HepG2 (cell line): ENCODE data around the gene SCYL1. TPM values are rescaled to one million over a fixed set of nuclear protein-coding genes. Genes with fewer than 3 reads are reported as not detected.
A peak's percentile ranks its signal among the peaks of the same experiment; 100 is the strongest.

Experiments used
- BCL6 ChIP-seq: IDR thresholded peaks from 2 replicates; pipeline ENCODE4 v1.6.1; 2016; ENCODE audit warnings: missing genetic modification reagents, missing compliant biosample characterization
- ETV5 ChIP-seq: IDR thresholded peaks from 2 replicates; pipeline ENCODE4 v1.6.1; 2018; ENCODE audit warnings: missing biosample characterization, missing genetic modification reagents, inconsistent platforms, borderline replicate concordance
- FOXA1 ChIP-seq, 2 experiments: fragments of 450-650 bp in 1 of 2; sonication (generic) in 1 of 2; formaldehyde crosslinking in 1 of 2; IDR thresholded peaks; 2 replicates each; pipeline versions ENCODE4 v1.4.0 to v1.6.1; 2016 to 2020; ENCODE audit warnings: missing genetic modification reagents in 1 of 2
- KDM1A ChIP-seq: IDR thresholded peaks from 2 replicates; pipeline ENCODE4 v1.6.1; 2016; ENCODE audit warnings: missing compliant biosample characterization
- MIER3 ChIP-seq: IDR thresholded peaks from 2 replicates; pipeline ENCODE4 v1.6.1; 2016; ENCODE audit warnings: missing compliant biosample characterization, borderline replicate concordance
- PHF5A ChIP-seq: IDR thresholded peaks from one replicate; pipeline ENCODE4 v1.6.1; 2018; ENCODE audit warnings: low read depth, missing genetic modification reagents; ENCODE audit not compliant: unreplicated experiment
- TEAD3 ChIP-seq: optimal IDR thresholded peaks from 2 replicates; pipeline ENCODE3; 2016; ENCODE audit warnings: borderline replicate concordance
- YY1 ChIP-seq: IDR thresholded peaks from 2 replicates; pipeline ENCODE4 v1.6.1; 2011; ENCODE audit warnings: low read length, low read depth, moderate library complexity, mild to moderate bottlenecking; ENCODE audit not compliant: insufficient read depth, insufficient replicate concordance
- ZFP91 ChIP-seq: sonication (generic); formaldehyde crosslinking; IDR thresholded peaks from 2 replicates; pipeline ENCODE4 v1.9.0; 2022; ENCODE audit warnings: missing genetic modification reagents, mild to moderate bottlenecking, borderline replicate concordance
- ZGPAT ChIP-seq: IDR thresholded peaks from 2 replicates; pipeline ENCODE4 v1.6.1; 2016; ENCODE audit warnings: mild to moderate bottlenecking
- ZIK1 ChIP-seq: sonication (generic); formaldehyde crosslinking; IDR thresholded peaks from 2 replicates; pipeline ENCODE4 v1.5.0; 2020; ENCODE audit warnings: mild to moderate bottlenecking, low read depth, missing genetic modification reagents, borderline replicate concordance
- ZNF572 ChIP-seq: sonication (generic); formaldehyde crosslinking; IDR thresholded peaks from 2 replicates; pipeline ENCODE4 v1.5.1; 2020; ENCODE audit warnings: mild to moderate bottlenecking, missing genetic modification reagents
- polyA plus RNA-seq, 8 experiments: library from polyadenylated mRNA; depleted of rRNA in 3 of 8; stranded (reverse) in 7 of 8; unstranded in 1 of 8; fragments of >200 nt; fragmentation: Illumina TruSeq in 4 of 8; extraction: Trizol in 4 of 8; gene quantifications; 2 replicates each; pipeline versions ENCODE4 v1.2.1 to v1.2.3, GENCODE V29; 2011 to 2016; ENCODE audit warnings: low read depth in 4 of 8, missing spikeins in 1 of 8, mixed read lengths in 1 of 8; ENCODE audit not compliant: insufficient read depth in 1 of 8
- total RNA-seq, 5 experiments: library from RNA; depleted of rRNA; stranded (reverse); fragments of >200 nt; fragmentation: Illumina TruSeq; extraction: Trizol; gene quantifications; 2 replicates each; pipeline ENCODE4 v1.2.3, GENCODE V29; 2016; ENCODE audit warnings: low read depth in 1 of 5
- TF ChIP-seq, protein P1 (sequence below): sonication (generic); formaldehyde crosslinking; IDR thresholded peaks from 2 replicates; pipeline ENCODE4 v1.4.0; 2020; ENCODE audit warnings: missing genetic modification reagents, borderline replicate concordance
- TF ChIP-seq, protein P2 (sequence below): sonication (generic); formaldehyde crosslinking; IDR thresholded peaks from 2 replicates; pipeline ENCODE4 v1.5.1; 2020; ENCODE audit warnings: mild to moderate bottlenecking, missing genetic modification reagents
- TF ChIP-seq, protein P3 (sequence below): sonication (generic); formaldehyde crosslinking; IDR thresholded peaks from 2 replicates; pipeline ENCODE4 v1.9.0; 2021; ENCODE audit warnings: missing genetic modification reagents, mild to moderate bottlenecking, borderline replicate concordance

The SCYL1 gene
- total and polyA plus RNA-seq, 2 of the 13 experiments (the other 11 are each of a cell fraction or from before 2014, with no cell fraction given), result 65.9 to 103 TPM

DNA sequence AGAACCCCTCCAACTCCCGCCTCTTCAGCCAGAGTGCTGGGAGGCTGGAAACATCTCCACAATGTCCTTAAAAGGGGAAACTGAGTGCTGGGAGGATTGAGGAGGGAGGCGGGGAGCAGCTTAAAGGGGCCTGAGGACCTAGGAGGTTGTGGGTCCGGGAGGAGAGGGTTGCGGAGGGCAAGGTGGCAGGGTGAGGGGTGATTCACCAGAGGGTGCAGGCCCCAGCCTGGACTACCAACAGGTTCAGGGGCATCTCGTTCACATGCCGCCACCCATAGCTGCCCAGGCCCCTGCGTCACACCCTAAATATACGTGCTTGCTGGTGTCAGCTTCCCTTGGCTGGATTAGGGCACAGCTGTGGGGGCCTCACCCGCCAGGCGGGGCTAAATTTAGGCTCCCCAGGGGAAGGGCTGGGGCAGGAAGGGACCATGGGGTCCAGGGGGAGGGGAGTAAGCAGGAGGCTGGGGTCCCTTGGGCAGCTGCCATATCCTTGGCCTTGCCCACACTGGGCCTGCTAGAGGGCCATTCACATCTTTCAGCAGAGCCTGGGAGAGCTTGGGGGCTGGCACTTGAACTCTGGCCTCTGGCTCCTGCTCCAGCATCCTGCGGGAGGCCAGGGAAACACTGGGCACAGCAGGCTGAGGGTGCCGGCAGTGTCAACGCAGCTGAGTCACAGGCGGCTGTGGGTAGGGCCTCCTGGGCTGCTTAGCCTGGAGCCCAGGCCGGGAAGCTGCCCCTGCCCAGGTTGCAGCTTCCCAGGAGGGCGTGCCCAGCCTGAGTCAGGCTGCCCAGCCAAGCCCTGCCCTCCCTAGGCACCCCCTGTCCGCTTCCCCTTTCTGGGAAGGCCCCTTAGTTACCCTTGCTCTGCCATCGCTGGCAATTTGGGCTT is 52.2 kb downstream of the SCYL1 start (continued):
- TF ChIP-seq, protein P1, sequence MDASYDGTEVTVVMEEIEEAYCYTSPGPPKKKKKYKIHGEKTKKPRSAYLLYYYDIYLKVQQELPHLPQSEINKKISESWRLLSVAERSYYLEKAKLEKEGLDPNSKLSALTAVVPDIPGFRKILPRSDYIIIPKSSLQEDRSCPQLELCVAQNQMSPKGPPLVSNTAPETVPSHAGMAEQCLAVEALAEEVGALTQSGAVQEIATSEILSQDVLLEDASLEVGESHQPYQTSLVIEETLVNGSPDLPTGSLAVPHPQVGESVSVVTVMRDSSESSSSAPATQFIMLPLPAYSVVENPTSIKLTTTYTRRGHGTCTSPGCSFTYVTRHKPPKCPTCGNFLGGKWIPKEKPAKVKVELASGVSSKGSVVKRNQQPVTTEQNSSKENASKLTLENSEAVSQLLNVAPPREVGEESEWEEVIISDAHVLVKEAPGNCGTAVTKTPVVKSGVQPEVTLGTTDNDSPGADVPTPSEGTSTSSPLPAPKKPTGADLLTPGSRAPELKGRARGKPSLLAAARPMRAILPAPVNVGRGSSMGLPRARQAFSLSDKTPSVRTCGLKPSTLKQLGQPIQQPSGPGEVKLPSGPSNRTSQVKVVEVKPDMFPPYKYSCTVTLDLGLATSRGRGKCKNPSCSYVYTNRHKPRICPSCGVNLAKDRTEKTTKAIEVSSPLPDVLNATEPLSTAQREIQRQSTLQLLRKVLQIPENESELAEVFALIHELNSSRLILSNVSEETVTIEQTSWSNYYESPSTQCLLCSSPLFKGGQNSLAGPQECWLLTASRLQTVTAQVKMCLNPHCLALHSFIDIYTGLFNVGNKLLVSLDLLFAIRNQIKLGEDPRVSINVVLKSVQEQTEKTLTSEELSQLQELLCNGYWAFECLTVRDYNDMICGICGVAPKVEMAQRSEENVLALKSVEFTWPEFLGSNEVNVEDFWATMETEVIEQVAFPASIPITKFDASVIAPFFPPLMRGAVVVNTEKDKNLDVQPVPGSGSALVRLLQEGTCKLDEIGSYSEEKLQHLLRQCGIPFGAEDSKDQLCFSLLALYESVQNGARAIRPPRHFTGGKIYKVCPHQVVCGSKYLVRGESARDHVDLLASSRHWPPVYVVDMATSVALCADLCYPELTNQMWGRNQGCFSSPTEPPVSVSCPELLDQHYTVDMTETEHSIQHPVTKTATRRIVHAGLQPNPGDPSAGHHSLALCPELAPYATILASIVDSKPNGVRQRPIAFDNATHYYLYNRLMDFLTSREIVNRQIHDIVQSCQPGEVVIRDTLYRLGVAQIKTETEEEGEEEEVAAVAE (CRISPR knock-in tag), result no peak
- peak; percentile 17 for TF ChIP-seq TEAD3 (CRISPR knock-in tag)
- TF ChIP-seq, protein P2, sequence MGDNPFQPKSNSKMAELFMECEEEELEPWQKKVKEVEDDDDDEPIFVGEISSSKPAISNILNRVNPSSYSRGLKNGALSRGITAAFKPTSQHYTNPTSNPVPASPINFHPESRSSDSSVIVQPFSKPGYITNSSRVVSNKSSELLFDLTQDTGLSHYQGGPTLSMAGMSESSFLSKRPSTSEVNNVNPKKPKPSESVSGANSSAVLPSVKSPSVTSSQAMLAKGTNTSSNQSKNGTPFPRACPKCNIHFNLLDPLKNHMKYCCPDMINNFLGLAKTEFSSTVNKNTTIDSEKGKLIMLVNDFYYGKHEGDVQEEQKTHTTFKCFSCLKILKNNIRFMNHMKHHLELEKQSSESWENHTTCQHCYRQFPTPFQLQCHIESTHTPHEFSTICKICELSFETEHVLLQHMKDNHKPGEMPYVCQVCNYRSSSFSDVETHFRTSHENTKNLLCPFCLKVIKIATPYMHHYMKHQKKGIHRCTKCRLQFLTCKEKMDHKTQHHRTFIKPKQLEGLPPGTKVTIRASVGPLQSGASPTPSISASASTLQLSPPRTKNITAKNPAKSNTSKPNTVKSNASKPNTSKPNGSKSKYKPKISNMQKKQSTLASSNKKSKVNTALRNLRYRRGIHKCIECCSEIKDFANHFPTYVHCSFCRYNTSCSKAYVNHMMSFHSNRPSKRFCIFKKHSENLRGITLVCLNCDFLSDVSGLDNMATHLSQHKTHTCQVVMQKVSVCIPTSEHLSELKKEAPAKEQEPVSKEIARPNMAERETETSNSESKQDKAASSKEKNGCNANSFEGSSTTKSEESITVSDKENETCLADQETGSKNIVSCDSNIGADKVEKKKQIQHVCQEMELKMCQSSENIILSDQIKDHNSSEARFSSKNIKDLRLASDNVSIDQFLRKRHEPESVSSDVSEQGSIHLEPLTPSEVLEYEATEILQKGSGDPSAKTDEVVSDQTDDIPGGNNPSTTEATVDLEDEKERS, result no peak
- no peak for TF ChIP-seq ZIK1 (CRISPR knock-in tag)
- TF ChIP-seq PHF5A (CRISPR knock-in tag), result no peak
- TF ChIP-seq ZNF572, result 0 out of 2 replicates have a peak, but pooled peaks have one; percentile 33
- peak; percentile 9 for TF ChIP-seq YY1
- TF ChIP-seq ZFP91 (CRISPR knock-in tag), result peak; percentile 49; the same call in 1 of the 2 replicates
- peak; percentile 12; the same call in 1 of the 2 replicates for TF ChIP-seq ETV5 (CRISPR knock-in tag)
- 0 out of 2 replicates have a peak, but pooled peaks have one; percentile 10 for TF ChIP-seq BCL6
- no peak for TF ChIP-seq KDM1A (CRISPR knock-in tag)
- TF ChIP-seq FOXA1 (IDR thresholded peaks at IDR 0.05), result no peak
- peak; percentile 15; the same call in 1 of the 2 replicates for TF ChIP-seq FOXA1 (CRISPR knock-in tag; IDR thresholded peaks at IDR 0.05)
- TF ChIP-seq, protein P3, sequence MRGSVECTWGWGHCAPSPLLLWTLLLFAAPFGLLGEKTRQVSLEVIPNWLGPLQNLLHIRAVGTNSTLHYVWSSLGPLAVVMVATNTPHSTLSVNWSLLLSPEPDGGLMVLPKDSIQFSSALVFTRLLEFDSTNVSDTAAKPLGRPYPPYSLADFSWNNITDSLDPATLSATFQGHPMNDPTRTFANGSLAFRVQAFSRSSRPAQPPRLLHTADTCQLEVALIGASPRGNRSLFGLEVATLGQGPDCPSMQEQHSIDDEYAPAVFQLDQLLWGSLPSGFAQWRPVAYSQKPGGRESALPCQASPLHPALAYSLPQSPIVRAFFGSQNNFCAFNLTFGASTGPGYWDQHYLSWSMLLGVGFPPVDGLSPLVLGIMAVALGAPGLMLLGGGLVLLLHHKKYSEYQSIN (CRISPR knock-in tag), result no peak
- TF ChIP-seq MIER3 (CRISPR knock-in tag), result no peak
- TF ChIP-seq ZGPAT (CRISPR knock-in tag), result 0 out of 2 replicates have a peak, but pooled peaks have one; percentile 31
